SK-N-SH (cell line): ENCODE measurements around the gene PCCB. TPM values are rescaled to one million over a fixed set of nuclear protein-coding genes. Genes with fewer than 3 reads are reported as not detected.

Experiments
- CTCF ChIA-PET: fragments of 300-600, 350-600 bp; formaldehyde crosslinking; extraction: SDS; loops from one replicate; lab custom pipeline; 2021; lab: Yijun Ruan, JAX
- POLR2A ChIA-PET: fragments of 350-600 bp; sonication (Branson Sonifier 250); formaldehyde crosslinking; extraction: SDS; loops from one replicate; lab custom pipeline; 2020; ENCODE audit warnings: antibody characterized with exemption, inconsistent platforms; lab: Yijun Ruan, JAX
- DNase-seq: peaks from one replicate; pipeline ENCODE4 v3.0.0; 2012
- H2AFZ ChIP-seq: fragments of 200-600 bp; sonication (generic); 2 replicates; pipeline ENCODE4 v1.8.1; 2016; ENCODE audit warnings: antibody characterized with exemption, mild to moderate bottlenecking, low read depth
- H3F3A ChIP-seq: fragments of 200-600 bp; sonication (generic); replicated peaks from 2 replicates; pipeline ENCODE3; 2016; ENCODE audit warnings: antibody characterized with exemption, mild to moderate bottlenecking; ENCODE audit not compliant: insufficient read depth
- H3K27ac ChIP-seq, 2 experiments: fragments of 200-500 bp in 1 of 2; fragments of 200-600 bp in 1 of 2; sonication (Bioruptor generic) in 1 of 2; sonication (generic), shearing (Covaris generic) in 1 of 2; 2 replicates each; pipeline versions ENCODE4 v1.5.1 to v1.6.1; 2014 to 2016; ENCODE audit warnings: low read depth in 2 of 2, inconsistent platforms in 1 of 2, low read length in 1 of 2, mild to moderate bottlenecking in 1 of 2, mixed read lengths in 1 of 2
- H3K27me3 ChIP-seq: fragments of 200-600 bp; sonication (generic), shearing (Covaris generic); 2 replicates; pipeline ENCODE4 v1.6.1; 2016; ENCODE audit warnings: mixed run types; ENCODE audit not compliant: insufficient read depth
- H3K36me3 ChIP-seq, 2 experiments: fragments of 200-500 bp in 1 of 2; fragments of 200-600 bp in 1 of 2; sonication (Bioruptor generic) in 1 of 2; sonication (generic) in 1 of 2; replicated peaks in 1 of 2; 2 replicates each; pipeline versions ENCODE3 to v1.5.1; 2014 to 2016; ENCODE audit warnings: low read length in 1 of 2, mild to moderate bottlenecking in 1 of 2; ENCODE audit not compliant: insufficient read depth in 2 of 2, control insufficient read depth in 1 of 2
- H3K4me1 ChIP-seq, 2 experiments: fragments of 200-500 bp in 1 of 2; fragments of 200-600 bp in 1 of 2; sonication (Bioruptor generic) in 1 of 2; sonication (generic), shearing (Covaris generic) in 1 of 2; 2 replicates each; pipeline versions ENCODE4 v1.5.1 to v1.6.1; 2014 to 2016; ENCODE audit warnings: low read depth in 1 of 2, low read length in 1 of 2, mixed run types in 1 of 2; ENCODE audit not compliant: insufficient read depth in 2 of 2, control insufficient read depth in 1 of 2
- H3K4me2 ChIP-seq: fragments of 200-600 bp; sonication (generic), shearing (Covaris generic); 2 replicates; pipeline ENCODE4 v1.6.1; 2017; ENCODE audit warnings: mixed run types
- H3K4me3 ChIP-seq, 2 experiments: fragments of 200-500 bp in 1 of 2; fragments of 200-600 bp in 1 of 2; sonication (Bioruptor generic) in 1 of 2; sonication (generic), shearing (Covaris generic) in 1 of 2; 2 replicates each; pipeline versions ENCODE4 v1.5.1 to v1.8.1; 2014 to 2016; ENCODE audit warnings: low read depth in 2 of 2, inconsistent platforms in 1 of 2, low read length in 1 of 2, mild to moderate bottlenecking in 1 of 2, mixed read lengths in 1 of 2, moderate library complexity in 1 of 2
- H3K79me2 ChIP-seq: fragments of 200-600 bp; sonication (generic); 2 replicates; pipeline ENCODE4 v1.8.1; 2017; ENCODE audit warnings: mild to moderate bottlenecking; ENCODE audit not compliant: insufficient read depth
- H3K9ac ChIP-seq: fragments of 200-600 bp; sonication (generic); 2 replicates; pipeline ENCODE4 v1.6.1; 2017; ENCODE audit warnings: mixed run types
- H3K9me2 ChIP-seq: fragments of 200-600 bp; sonication (generic); 2 replicates; pipeline ENCODE4 v1.6.1; 2017; ENCODE audit warnings: mixed run types
- H3K9me3 ChIP-seq: fragments of 200-600 bp; sonication (generic); 2 replicates; pipeline ENCODE4 v1.6.1; 2017; ENCODE audit warnings: mixed run types, mild to moderate bottlenecking, moderate library complexity
- H4K20me1 ChIP-seq: fragments of 200-600 bp; sonication (generic); 2 replicates; pipeline ENCODE4 v1.6.1; 2017; ENCODE audit warnings: mild to moderate bottlenecking, mixed run types; ENCODE audit not compliant: insufficient read depth
- CHD2 ChIP-seq: fragments of 150-350 bp; IDR thresholded peaks from 2 replicates; pipeline ENCODE4 v1.6.1; 2018; ENCODE audit warnings: low read length; ENCODE audit not compliant: partially characterized antibody
- EP300 ChIP-seq, 2 experiments: IDR thresholded peaks; 2 replicates each; pipeline versions ENCODE4 v1.4.0 to v1.6.1; 2012; ENCODE audit warnings: borderline replicate concordance in 1 of 2, low read depth in 1 of 2, low read length in 1 of 2
- FOSL2 ChIP-seq: IDR thresholded peaks from 2 replicates; pipeline ENCODE4 v1.4.0; 2012; ENCODE audit warnings: low read depth, mild to moderate bottlenecking, moderate library complexity, borderline replicate concordance
- FOXJ3 ChIP-seq: sonication (generic); formaldehyde crosslinking; IDR thresholded peaks from 2 replicates; pipeline ENCODE4 v1.5.1; 2020; ENCODE audit warnings: mild to moderate bottlenecking, missing genetic modification reagents
- FOXM1 ChIP-seq: IDR thresholded peaks from 2 replicates; pipeline ENCODE4 v1.4.0; 2012; ENCODE audit warnings: low read depth, mild to moderate bottlenecking
- MEF2A ChIP-seq: IDR thresholded peaks from 2 replicates; pipeline ENCODE4 v1.4.0; 2012; ENCODE audit warnings: low read depth, borderline replicate concordance
- MXI1 ChIP-seq: IDR thresholded peaks from 2 replicates; pipeline ENCODE4 v1.6.1; 2012; ENCODE audit warnings: mild to moderate bottlenecking, low read depth, low read length, improper control_type of control experiment
- NFIC ChIP-seq: IDR thresholded peaks from 2 replicates; pipeline ENCODE4 v1.4.0; 2012; ENCODE audit warnings: borderline replicate concordance
- PBX3 ChIP-seq: IDR thresholded peaks from 2 replicates; pipeline ENCODE4; 2012
- RAD21 ChIP-seq: IDR thresholded peaks from 2 replicates; pipeline ENCODE4 v1.6.1; 2012; ENCODE audit warnings: mild to moderate bottlenecking, low read length
- REST ChIP-seq: IDR thresholded peaks from 2 replicates; pipeline ENCODE4 v1.6.1; 2012; ENCODE audit warnings: mild to moderate bottlenecking, low read depth, low read length, moderate library complexity
- RFX5 ChIP-seq: IDR thresholded peaks from 2 replicates; pipeline ENCODE4 v1.6.1; 2012; ENCODE audit warnings: mild to moderate bottlenecking, improper control_type of control experiment, low read length
- SMC3 ChIP-seq: IDR thresholded peaks from 2 replicates; pipeline ENCODE4 v1.6.1; 2012; ENCODE audit warnings: low read depth, low read length, improper control_type of control experiment
- USF1 ChIP-seq: IDR thresholded peaks from 2 replicates; pipeline ENCODE4 v1.4.0; 2012; ENCODE audit warnings: low read depth, borderline replicate concordance
- WGBS: methylation state at CpG from one replicate; pipeline ENCODE4 v1.1.6; 2017; ENCODE audit warnings: low lambda C conversion rate; 5-methylcytosine and 5-hydroxymethylcytosine counted together
- polyA plus RNA-seq, 3 experiments: library from polyadenylated mRNA; depleted of rRNA; stranded (reverse); fragments of >200 nt; gene quantifications; 2 replicates each; pipeline ENCODE4 v1.2.3, GENCODE V29; 2012
- TF ChIP-seq, protein P1 (sequence below): fragments of 150-350 bp; IDR thresholded peaks from 2 replicates; pipeline ENCODE4 v1.6.1; 2016; ENCODE audit warnings: mild to moderate bottlenecking, low read depth, low read length
- TF ChIP-seq, protein P2 (sequence below): fragments of 200-600 bp; sonication (generic); IDR thresholded peaks from 2 replicates; pipeline ENCODE4 v1.6.1; 2017; ENCODE audit warnings: antibody characterized with exemption, mild to moderate bottlenecking, moderate library complexity

Gene PCCB
- polyA plus RNA-seq, 1 of the 3 experiments (the other 2 are of a cell fraction) = 67.5 TPM

DNA sequence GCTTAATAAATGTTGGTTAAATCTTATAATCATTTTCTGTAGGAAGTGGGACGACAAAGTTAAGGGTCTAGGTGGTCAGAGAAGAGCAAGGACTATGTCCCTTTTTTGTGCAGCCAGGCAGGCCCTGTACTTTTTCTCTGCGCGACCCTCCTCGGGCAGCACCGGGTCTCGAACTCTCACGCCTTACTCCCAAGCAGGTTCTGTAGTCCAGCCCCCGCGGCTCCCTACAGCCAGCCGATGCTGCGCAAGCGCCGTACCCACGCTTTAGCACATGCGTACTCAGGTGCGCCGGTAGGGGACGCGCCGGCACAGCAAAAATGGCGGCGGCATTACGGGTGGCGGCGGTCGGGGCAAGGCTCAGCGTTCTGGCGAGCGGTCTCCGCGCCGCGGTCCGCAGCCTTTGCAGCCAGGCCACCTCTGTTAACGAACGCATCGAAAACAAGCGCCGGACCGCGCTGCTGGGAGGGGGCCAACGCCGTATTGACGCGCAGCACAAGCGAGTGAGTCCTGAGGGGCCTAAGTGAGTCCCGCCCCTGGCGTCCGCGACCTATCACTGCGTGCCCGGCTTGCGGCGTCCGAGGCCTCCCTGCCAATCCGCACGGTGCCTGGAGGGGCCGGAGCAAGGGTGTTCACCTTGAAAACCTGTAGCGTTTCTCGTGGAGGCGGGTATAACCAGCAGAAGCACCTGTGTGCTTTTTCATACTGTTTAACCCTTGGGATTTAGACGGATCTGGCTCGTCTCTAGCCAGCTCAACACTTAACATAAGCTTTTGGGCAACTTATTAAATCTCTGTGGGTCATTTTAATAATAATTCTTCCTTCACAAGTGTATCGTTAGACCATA lies at the start of gene PCCB (continued):
- TF ChIP-seq SMC3 (peak; percentile 27; the same call in 1 of the 2 replicates), RFX5 (no peak; the same call in none of the 2 replicates), USF1 (no peak), MEF2A (no peak), REST (peak; percentile 35; the same call in 1 of the 2 replicates), RAD21 (peak; percentile 33), EP300 (IDR thresholded peaks at IDR 0.05; ENCODE audit: borderline replicate concordance in 1 of 2, low read depth in 1 of 2, low read length in 1 of 2) (no peak)

GRCh38 chr3:136207489-136208115 lies 42.5 kb upstream of the PCCB start:
- Histone ChIP-seq H4K20me1 (no peaks in the 10 kb centered on the region), H3K27ac (no peak overlapping the region), H3K4me3 (no peak overlapping the region), H3K4me1 (no peaks in the 10 kb centered on the region), H3K36me3 (no peaks in the 10 kb centered on the region), H3K9me2 (no peaks in the 10 kb centered on the region), H3F3A (no peaks in the 10 kb centered on the region), H2AFZ (0 out of 2 replicates have a peak overlapping the region, but pooled peaks have one; percentile 2), H3K9ac (no peak overlapping the region), H3K79me2 (no peaks in the 10 kb centered on the region), H3K4me2 (no peak overlapping the region), H3K27me3 (no peaks in the 10 kb centered on the region), H3K9me3 (no peaks in the 10 kb centered on the region)
- no peak for DNase-seq
- ChIA-PET CTCF (no interaction called here), POLR2A (no interaction called here)
- TF ChIP-seq, protein P1, sequence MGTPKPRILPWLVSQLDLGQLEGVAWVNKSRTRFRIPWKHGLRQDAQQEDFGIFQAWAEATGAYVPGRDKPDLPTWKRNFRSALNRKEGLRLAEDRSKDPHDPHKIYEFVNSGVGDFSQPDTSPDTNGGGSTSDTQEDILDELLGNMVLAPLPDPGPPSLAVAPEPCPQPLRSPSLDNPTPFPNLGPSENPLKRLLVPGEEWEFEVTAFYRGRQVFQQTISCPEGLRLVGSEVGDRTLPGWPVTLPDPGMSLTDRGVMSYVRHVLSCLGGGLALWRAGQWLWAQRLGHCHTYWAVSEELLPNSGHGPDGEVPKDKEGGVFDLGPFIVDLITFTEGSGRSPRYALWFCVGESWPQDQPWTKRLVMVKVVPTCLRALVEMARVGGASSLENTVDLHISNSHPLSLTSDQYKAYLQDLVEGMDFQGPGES = no peak
- TF ChIP-seq MXI1 (no peak), USF1 (no peak), FOXJ3 (no peak), CHD2 (no peak), FOXM1 (no peak), NFIC (no peak), MEF2A (no peak), FOSL2 (no peak), PBX3 (no peak)
- TF ChIP-seq, protein P2, sequence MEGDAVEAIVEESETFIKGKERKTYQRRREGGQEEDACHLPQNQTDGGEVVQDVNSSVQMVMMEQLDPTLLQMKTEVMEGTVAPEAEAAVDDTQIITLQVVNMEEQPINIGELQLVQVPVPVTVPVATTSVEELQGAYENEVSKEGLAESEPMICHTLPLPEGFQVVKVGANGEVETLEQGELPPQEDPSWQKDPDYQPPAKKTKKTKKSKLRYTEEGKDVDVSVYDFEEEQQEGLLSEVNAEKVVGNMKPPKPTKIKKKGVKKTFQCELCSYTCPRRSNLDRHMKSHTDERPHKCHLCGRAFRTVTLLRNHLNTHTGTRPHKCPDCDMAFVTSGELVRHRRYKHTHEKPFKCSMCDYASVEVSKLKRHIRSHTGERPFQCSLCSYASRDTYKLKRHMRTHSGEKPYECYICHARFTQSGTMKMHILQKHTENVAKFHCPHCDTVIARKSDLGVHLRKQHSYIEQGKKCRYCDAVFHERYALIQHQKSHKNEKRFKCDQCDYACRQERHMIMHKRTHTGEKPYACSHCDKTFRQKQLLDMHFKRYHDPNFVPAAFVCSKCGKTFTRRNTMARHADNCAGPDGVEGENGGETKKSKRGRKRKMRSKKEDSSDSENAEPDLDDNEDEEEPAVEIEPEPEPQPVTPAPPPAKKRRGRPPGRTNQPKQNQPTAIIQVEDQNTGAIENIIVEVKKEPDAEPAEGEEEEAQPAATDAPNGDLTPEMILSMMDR = no peak
- 68% methylated on average over 4 of the region's 4 CpGs for WGBS
